ENCODE results near the gene LRCH4. TPM values are rescaled to one million over a fixed set of nuclear protein-coding genes. Genes with fewer than 3 reads are reported as not detected.
A peak's percentile ranks its signal among the peaks of the same experiment; 100 is the strongest.
"Not testable (repeated sequence)": the region's sequence is repeated elsewhere in the genome, so short reads cannot be mapped to it uniquely, and the experiment has no call there.

Gene LRCH4
- total and polyA plus RNA-seq, 9 of the 15 experiments (the other 6 are each of a cell fraction or from before 2014, with no cell fraction given): 0.06 to 63.3 (median 15.0) TPM

GRCh38 chr7:100548446-100548845 lies 37.5 kb downstream of the LRCH4 start:
- H3K9me3 ChIP-seq (replicated peaks; ENCODE audit: control insufficient read depth, insufficient read depth, low read depth, low read length); H2AFZ ChIP-seq (ENCODE audit: low read depth, low read length); H3K27me3 ChIP-seq (ENCODE audit: control insufficient read depth in 2 of 2, insufficient read depth in 2 of 2, low read length in 2 of 2); BruUV-seq (replicated peaks); H3K9me1 ChIP-seq (ENCODE audit: control insufficient read depth, insufficient read depth, low read length); H3K9ac ChIP-seq (ENCODE audit: insufficient read depth in 1 of 2, low read depth in 2 of 2, low read length in 2 of 2); H3K27ac ChIP-seq (ENCODE audit: extremely low read depth, low read depth, low read length); H3K4me3 ChIP-seq; DNase-seq (ENCODE audit: extremely low read depth in 1 of 4, low spot score in 3 of 4); ATAC-seq; FAIRE-seq; intact Hi-C loops (cut with micrococcal nuclease); in situ Hi-C loops (cut with MboI); H4K20me1 ChIP-seq (replicated peaks; ENCODE audit: control insufficient read depth, insufficient read depth, low read length): not testable (repeated sequence)
- Histone ChIP-seq H3K36me3 (ENCODE audit: control insufficient read depth, insufficient read depth, low read length) (peaks cover 48% of the 10 kb centered on the region), H3K4me1 (replicated peaks in 1 of 2; ENCODE audit: control insufficient read depth in 2 of 2, insufficient read depth in 2 of 2, low read length in 2 of 2) (peaks cover 24 to 51% of the 10 kb centered on the region in 2 experiments), H3K4me2 (ENCODE audit: insufficient read depth, low read length) (peak overlapping the region; percentile 76; the same call in 1 of the 2 replicates), H3K79me2 (ENCODE audit: control insufficient read depth, insufficient read depth, low read length) (peaks cover 54% of the 10 kb centered on the region)
- ChIA-PET POLR2A (interaction anchor here (0.6 to 2.5 kb wide), 4 partner anchors 10 to 118 kb away, joined by 3 to 11 read pairs (median 4); no protein-coding TSS in a partner anchor), CTCF (ENCODE audit: low intra/inter-chr PET ratio) (interaction anchor here (0.8 kb wide), 1 partner anchor 66 kb away, joined by 3 read pairs; no protein-coding TSS in a partner anchor)
- 49% methylated on average over 5 of the region's 5 CpGs for WGBS (ENCODE audit: insufficient coverage, low coverage, missing lambda C conversion rate)

- Histone ChIP-seq H3K4me1 (replicated peaks in 1 of 2; ENCODE audit: control insufficient read depth in 2 of 2, insufficient read depth in 2 of 2, low read length in 2 of 2) (peaks cover 24 to 51% of the 10 kb centered on the region in 2 experiments), H3K36me3 (ENCODE audit: control insufficient read depth, insufficient read depth, low read length) (peaks cover 42% of the 10 kb centered on the region), H3K9me3 (replicated peaks; ENCODE audit: control insufficient read depth, insufficient read depth, low read depth, low read length) (no peaks in the 10 kb centered on the region), H2AFZ (ENCODE audit: low read depth, low read length) (peak overlapping the region; percentile 76), H3K27me3 (ENCODE audit: control insufficient read depth in 2 of 2, insufficient read depth in 2 of 2, low read length in 2 of 2) (no peaks in the 10 kb centered on the region), H3K4me3 (no peak overlapping the region), H3K9ac (ENCODE audit: insufficient read depth in 1 of 2, low read depth in 2 of 2, low read length in 2 of 2) (peak overlapping the region; percentile 68 to 69; a peak in 3 of 4 replicates), H3K27ac (ENCODE audit: extremely low read depth, low read depth, low read length) (peak overlapping the region; percentile 78), H3K4me2 (ENCODE audit: insufficient read depth, low read length) (peak overlapping the region; percentile 76), H3K79me2 (ENCODE audit: control insufficient read depth, insufficient read depth, low read length) (peaks cover 57% of the 10 kb centered on the region), H3K9me1 (ENCODE audit: control insufficient read depth, insufficient read depth, low read length) (no peaks in the 10 kb centered on the region), H4K20me1 (replicated peaks; ENCODE audit: control insufficient read depth, insufficient read depth, low read length) (no peaks in the 10 kb centered on the region)
- no TSS peak for BruUV-seq (replicated peaks)
- WGBS (ENCODE audit: insufficient coverage, low coverage, missing lambda C conversion rate): 0% methylated on average over 2 of the region's 2 CpGs
- peak; percentile 77 for ATAC-seq
- ChIA-PET CTCF (ENCODE audit: low intra/inter-chr PET ratio) (interaction anchor here (0.8 kb wide), 1 partner anchor 65 kb away, joined by 3 read pairs; no protein-coding TSS in a partner anchor), POLR2A (interaction anchor here (0.5 to 2.5 kb wide), 6 partner anchors 10 to 134 kb away, joined by 3 to 11 read pairs (median 4); partner anchors contain the start of gene FBXO24)
- FAIRE-seq: peak; percentile 71
- peak; percentile 55 to 84 (median 68) for DNase-seq (ENCODE audit: extremely low read depth in 1 of 4, low spot score in 3 of 4)
- in situ Hi-C loops (cut with MboI): no loop called here
- intact Hi-C loops (cut with micrococcal nuclease): no loop called here
- TF ChIP-seq PHF21A (IDR thresholded peaks at IDR 0.05; ENCODE audit: borderline replicate concordance, low read depth) (no peak), E2F6 (IDR thresholded peaks at IDR 0.05; ENCODE audit: borderline replicate concordance in 1 of 2, extremely low read depth in 1 of 2, insufficient read depth in 1 of 2, insufficient read length in 1 of 2, low read depth in 1 of 2, low read length in 1 of 2, poor library complexity in 1 of 2, severe bottlenecking in 1 of 2) (peak in 1 of 2 experiments; percentile 41), SMARCA5 (IDR thresholded peaks at IDR 0.05) (no peak), MLX (CRISPR knock-in tag; conservative IDR thresholded peaks at IDR 0.05) (no peak), KAT7 (CRISPR knock-in tag; IDR thresholded peaks at IDR 0.05; ENCODE audit: borderline replicate concordance) (no peak), PYGO2 (tag; IDR thresholded peaks at IDR 0.05) (no peak), DPF2 (IDR thresholded peaks at IDR 0.05) (peak; percentile 24; the same call in 1 of the 2 replicates), CREB3 (tag; conservative IDR thresholded peaks at IDR 0.05; ENCODE audit: low read depth) (no peak), ETV1 (tag; conservative IDR thresholded peaks at IDR 0.05; ENCODE audit: low read depth) (no peak), ZFX (CRISPR knock-in tag; IDR thresholded peaks at IDR 0.05) (peak; percentile 52), KLF6 (CRISPR knock-in tag; IDR thresholded peaks at IDR 0.05; ENCODE audit: borderline replicate concordance) (no peak)
Observed at GRCh38 chr7:100547872-100548271, 38.1 kb downstream of the LRCH4 start.

Measured in K562 (cell line).